SU-DHL-6 (cell line): ENCODE data around the gene MRPS11.

Experiments used
- EZH2phosphoT487 ChIP-seq: fragments of 200-600 bp; sonication (generic), shearing (Covaris generic); conservative IDR thresholded peaks from 2 replicates; pipeline ENCODE4 v1.6.1; 2018; ENCODE audit warnings: mild to moderate bottlenecking, antibody characterized with exemption, low read length, moderate library complexity, mixed read lengths
- TF ChIP-seq, protein P1 (sequence below): fragments of 200-600 bp; sonication (generic); IDR thresholded peaks from one replicate; pipeline ENCODE4 v1.5.1; 2017; ENCODE audit warnings: antibody characterized with exemption, mild to moderate bottlenecking, low read length, moderate library complexity; ENCODE audit not compliant: insufficient read depth, poor library complexity, severe bottlenecking

GRCh38 chr15:88511161-88511560 is 43.7 kb downstream of the MRPS11 start:
- TF ChIP-seq EZH2phosphoT487, result no peak
- TF ChIP-seq, protein P1, sequence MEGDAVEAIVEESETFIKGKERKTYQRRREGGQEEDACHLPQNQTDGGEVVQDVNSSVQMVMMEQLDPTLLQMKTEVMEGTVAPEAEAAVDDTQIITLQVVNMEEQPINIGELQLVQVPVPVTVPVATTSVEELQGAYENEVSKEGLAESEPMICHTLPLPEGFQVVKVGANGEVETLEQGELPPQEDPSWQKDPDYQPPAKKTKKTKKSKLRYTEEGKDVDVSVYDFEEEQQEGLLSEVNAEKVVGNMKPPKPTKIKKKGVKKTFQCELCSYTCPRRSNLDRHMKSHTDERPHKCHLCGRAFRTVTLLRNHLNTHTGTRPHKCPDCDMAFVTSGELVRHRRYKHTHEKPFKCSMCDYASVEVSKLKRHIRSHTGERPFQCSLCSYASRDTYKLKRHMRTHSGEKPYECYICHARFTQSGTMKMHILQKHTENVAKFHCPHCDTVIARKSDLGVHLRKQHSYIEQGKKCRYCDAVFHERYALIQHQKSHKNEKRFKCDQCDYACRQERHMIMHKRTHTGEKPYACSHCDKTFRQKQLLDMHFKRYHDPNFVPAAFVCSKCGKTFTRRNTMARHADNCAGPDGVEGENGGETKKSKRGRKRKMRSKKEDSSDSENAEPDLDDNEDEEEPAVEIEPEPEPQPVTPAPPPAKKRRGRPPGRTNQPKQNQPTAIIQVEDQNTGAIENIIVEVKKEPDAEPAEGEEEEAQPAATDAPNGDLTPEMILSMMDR, result no peak
